Aorta (tissue), 5 donors: ENCODE results near the gene FAM76B. TPM values are rescaled to one million over a fixed set of nuclear protein-coding genes. Genes with fewer than 3 reads are reported as not detected.
"Not testable (repeated sequence)": the region's sequence is repeated elsewhere in the genome, so short reads cannot be mapped to it uniquely, and the experiment has no call there.

Experiments used
- ATAC-seq: fragments of 200-7000 bp; cut with Tn5 transposase; one replicate; pipeline ENCODE4 v1.9.1; 2022; ENCODE audit warnings: moderate library complexity; ENCODE audit not compliant: low FRiP score
- DNase-seq, 2 donors: peaks; one replicate each; pipeline ENCODE4 v3.0.0-alpha.2; 2020
- H3K27ac ChIP-seq, 2 donors: one replicate each; pipeline ENCODE4 v1.5.1; 2013; ENCODE audit warnings: low read length in 2 of 2, mild to moderate bottlenecking in 2 of 2, moderate library complexity in 2 of 2, control low read depth in 1 of 2, inconsistent platforms in 1 of 2, low read depth in 1 of 2
- H3K27me3 ChIP-seq, 2 donors: one replicate each; pipeline ENCODE4 v1.6.1; 2013; ENCODE audit warnings: control low read depth in 1 of 2, low read length in 1 of 2, mild to moderate bottlenecking in 1 of 2, moderate library complexity in 1 of 2; ENCODE audit not compliant: insufficient read depth in 2 of 2, control insufficient read depth in 1 of 2
- H3K36me3 ChIP-seq, 2 donors: one replicate each; pipeline ENCODE4 v1.6.1; 2013; ENCODE audit warnings: control low read depth in 1 of 2, low read length in 1 of 2, mild to moderate bottlenecking in 1 of 2; ENCODE audit not compliant: insufficient read depth in 2 of 2, control insufficient read depth in 1 of 2
- H3K4me1 ChIP-seq, 2 donors: one replicate each; pipeline ENCODE4 v1.6.1; 2013; ENCODE audit warnings: low read length in 2 of 2, control low read depth in 1 of 2, mild to moderate bottlenecking in 1 of 2, moderate library complexity in 1 of 2; ENCODE audit not compliant: insufficient read depth in 2 of 2, control insufficient read depth in 1 of 2
- H3K4me3 ChIP-seq, 2 donors: one replicate each; pipeline ENCODE4 v1.5.1; 2013; ENCODE audit warnings: low read length in 2 of 2, control low read depth in 1 of 2, mild to moderate bottlenecking in 1 of 2
- H3K9me3 ChIP-seq: one replicate; pipeline ENCODE4 v1.6.1; 2013; ENCODE audit warnings: mild to moderate bottlenecking, low read length; ENCODE audit not compliant: control insufficient read depth
- WGBS, 2 donors: extraction: QIAGEN DNeasy Blood & Tissue Kit; methylation state at CpG; one replicate each; pipeline ENCODE4 v1.1.7; 2013; 5-methylcytosine and 5-hydroxymethylcytosine counted together
- intact Hi-C, 2 donors: fragments of 100-400 bp; cut with DNase I; formaldehyde crosslinking; loops; one replicate each; pipeline versions ENCODE4 v1.14.2 to v1.15.0; 2022
- polyA plus RNA-seq, 2 donors: library from polyadenylated mRNA; stranded (reverse); fragments of 200-250 nt; gene quantifications; one replicate each; pipeline ENCODE4 v1.2.3, GENCODE V29; 2013
- total RNA-seq, 2 donors: library from RNA; stranded (reverse); fragmentation: NEBNext Ultra II Directional; extraction: Animal tissue kit (Norgen Biotek cat#: 25700); gene quantifications; one replicate each; pipeline ENCODE4 v1.2.1, GENCODE V29; 2021
- donor health status: healthy with polysubstance abuse.
- donor health status: Bipolar disorder and iron deficiency.
- donor health status: DM: no; HTN: no; CAD: no.
- donor health status: DM: no; HTN: no; CAD: no.
- donor health status: DM: yes; HTN: yes; CAD: no.

The FAM76B gene
- total and polyA plus RNA-seq, 4 donors = 6.9 to 33.4 (median 22.4) TPM

DNA sequence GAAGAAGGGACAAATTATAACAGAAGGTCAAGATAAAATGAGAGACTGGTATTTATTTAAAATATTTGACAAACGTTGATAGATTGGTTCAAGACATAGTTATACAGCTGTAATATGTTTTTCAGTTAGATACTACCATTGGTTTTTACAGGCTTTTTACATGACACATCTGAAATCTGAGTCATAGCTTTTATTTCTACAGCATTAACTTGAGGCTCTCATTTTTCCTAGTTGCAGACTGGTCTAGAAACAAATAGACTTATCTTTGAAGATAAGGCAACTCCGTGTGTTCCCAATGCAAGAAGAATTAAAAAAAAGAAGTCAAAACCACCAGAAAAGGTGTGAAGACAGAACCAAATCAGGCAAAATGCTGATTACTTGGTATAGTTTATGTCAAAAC lies 32.1 kb upstream of the FAM76B start:
- intact Hi-C loops = no loop called here
- H3K36me3 ChIP-seq = peaks cover 0 to 4% of the 10 kb centered on the region in 2 donors
- WGBS, 2 donors = 18 to 20% methylated on average over 2 of the region's 2 CpGs
- H3K9me3 ChIP-seq = no peaks in the 10 kb centered on the region
- H3K4me1 ChIP-seq = no peaks in the 10 kb centered on the region
- no peak overlapping the region for H3K4me3 ChIP-seq
- DNase-seq (no peak), ATAC-seq (no peak)
- no peak overlapping the region for H3K27ac ChIP-seq
- no peaks in the 10 kb centered on the region for H3K27me3 ChIP-seq

GRCh38 chr11:95816037-95816436 lies 26.5 kb upstream of the FAM76B start:
- ATAC-seq (no peak), DNase-seq (no peak)
- Histone ChIP-seq H3K27me3 (no peaks in the 10 kb centered on the region), H3K9me3 (no peaks in the 10 kb centered on the region), H3K27ac (no peak overlapping the region), H3K4me3 (no peak overlapping the region), H3K36me3 (no peaks in the 10 kb centered on the region), H3K4me1 (no peaks in the 10 kb centered on the region)
- intact Hi-C loops = no loop called here
- 96% methylated on average over 2 of the region's 2 CpGs for WGBS, 2 donors

- intact Hi-C loops, H3K9me3 ChIP-seq, DNase-seq, H3K4me3 ChIP-seq, H3K27me3 ChIP-seq, H3K4me1 ChIP-seq, H3K27ac ChIP-seq, H3K36me3 ChIP-seq, ATAC-seq: not testable (repeated sequence)
- 98% methylated on average over 4 of the region's 4 CpGs for WGBS, 2 donors
Observed at GRCh38 chr11:95811052-95811451, 21.5 kb upstream of the FAM76B start.

DNA sequence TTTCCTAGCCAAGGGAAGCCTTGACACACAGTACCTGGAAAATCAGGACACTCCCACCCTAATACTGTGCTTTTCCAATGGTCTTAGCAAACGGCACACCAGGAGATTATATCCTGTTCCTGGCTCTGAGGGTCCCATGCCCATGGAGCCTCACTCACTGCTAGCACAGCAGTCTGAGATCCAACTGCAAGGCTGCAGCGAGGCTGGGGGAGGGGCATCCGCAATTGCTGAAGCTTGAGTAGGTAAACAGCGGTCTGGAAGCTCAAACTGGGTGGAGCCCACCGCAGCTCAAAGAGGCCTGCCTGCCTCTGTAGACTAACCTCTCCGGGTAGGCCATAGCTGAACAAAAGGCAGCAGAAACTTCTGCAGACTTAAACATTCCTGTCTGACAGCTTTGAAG lies 16.9 kb upstream of the FAM76B start:
- H3K4me1 ChIP-seq, intact Hi-C loops, H3K4me3 ChIP-seq, H3K27me3 ChIP-seq, H3K27ac ChIP-seq, H3K36me3 ChIP-seq, H3K9me3 ChIP-seq, ATAC-seq: not testable (repeated sequence)
- DNase-seq = peak in 1 of 2 donors; percentile 42
- 98% methylated on average over 6 of the region's 6 CpGs for WGBS, 2 donors

DNA sequence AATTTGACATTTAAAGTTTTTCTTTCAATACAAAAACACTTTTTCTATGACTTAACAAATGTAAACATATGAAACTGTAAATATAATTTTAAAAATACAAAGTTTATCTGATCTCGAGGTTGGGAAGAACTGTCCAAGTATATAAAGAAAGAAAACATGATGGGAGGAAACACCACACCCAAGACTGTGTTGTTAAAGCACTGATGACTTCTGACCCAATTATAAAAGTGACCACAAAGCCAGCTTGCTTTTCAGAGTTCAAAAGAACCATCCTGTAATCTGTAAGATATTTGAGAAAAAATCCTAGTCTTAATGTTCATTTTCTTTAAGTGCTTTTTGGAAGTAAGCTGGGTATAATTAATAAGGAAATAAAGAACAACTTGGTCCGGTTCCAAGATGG lies 16.3 kb upstream of the FAM76B start:
- DNase-seq = no peak
- WGBS, 2 donors = 89 to 98% methylated on average over 2 of the region's 2 CpGs
- no peak overlapping the region for H3K27ac ChIP-seq
- H3K36me3 ChIP-seq = peaks cover 0 to 3% of the 10 kb centered on the region in 2 donors
- no peaks in the 10 kb centered on the region for H3K27me3 ChIP-seq
- intact Hi-C loops = no loop called here
- no peaks in the 10 kb centered on the region for H3K9me3 ChIP-seq
- no peak overlapping the region for H3K4me3 ChIP-seq
- H3K4me1 ChIP-seq = no peaks in the 10 kb centered on the region
- no peak for ATAC-seq

DNA sequence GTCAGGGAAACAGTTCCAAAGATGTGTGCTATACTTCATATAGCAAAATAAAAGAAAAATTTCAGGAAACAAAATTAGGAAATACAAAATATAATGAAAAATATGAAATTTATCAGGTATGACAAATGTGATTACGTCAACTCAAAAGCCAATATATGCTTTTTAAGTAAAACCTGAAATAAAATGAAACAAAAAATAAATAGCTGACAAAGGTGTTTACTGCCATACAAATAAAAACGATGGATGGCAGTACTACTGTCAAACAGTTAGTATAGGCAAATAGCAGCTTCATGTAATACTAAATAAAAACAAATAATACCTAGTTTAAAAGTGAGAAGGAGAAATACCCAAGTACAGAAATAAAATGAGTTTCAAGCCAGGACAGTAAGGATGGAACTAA lies 14.4 kb upstream of the FAM76B start:
- Histone ChIP-seq H3K27me3 (no peaks in the 10 kb centered on the region), H3K9me3 (no peaks in the 10 kb centered on the region), H3K36me3 (peaks cover 0 to 6% of the 10 kb centered on the region in 2 donors), H3K4me1 (no peaks in the 10 kb centered on the region), H3K4me3 (no peak overlapping the region), H3K27ac (no peak overlapping the region)
- DNase-seq (no peak), ATAC-seq (no peak)
- intact Hi-C loops = no loop called here
- WGBS, 2 donors = 96 to 97% methylated on average over 2 of the region's 2 CpGs

GRCh38 chr11:95802806-95803205 lies 13.2 kb upstream of the FAM76B start:
- intact Hi-C loops = no loop called here
- peaks cover 0 to 6% of the 10 kb centered on the region in 2 donors for H3K36me3 ChIP-seq

DNA sequence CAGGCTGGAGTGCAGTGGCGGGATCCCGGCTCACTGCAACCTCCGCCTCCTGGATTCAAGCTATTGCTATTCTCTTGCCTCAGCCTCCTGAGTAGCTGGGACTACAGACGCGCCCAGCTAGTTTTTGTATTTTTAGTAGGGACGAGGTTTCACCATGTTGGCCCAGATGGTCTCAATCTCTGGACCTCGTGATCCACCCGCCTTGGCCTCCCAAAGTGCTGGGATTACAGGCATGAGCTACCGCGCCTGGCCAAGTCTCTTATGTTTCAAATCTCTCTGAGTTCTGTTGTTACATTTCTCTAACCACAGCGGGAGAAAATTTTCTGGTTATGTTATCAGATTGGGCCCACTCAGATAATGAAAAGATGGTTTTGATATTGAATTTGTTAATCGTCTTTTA lies 10.9 kb upstream of the FAM76B start:
- no peaks in the 10 kb centered on the region for H3K4me1 ChIP-seq
- no peak overlapping the region for H3K27ac ChIP-seq
- no peaks in the 10 kb centered on the region for H3K9me3 ChIP-seq
- H3K27me3 ChIP-seq = no peaks in the 10 kb centered on the region
- intact Hi-C loops = no loop called here
- no peak overlapping the region for H3K4me3 ChIP-seq
- peaks cover 0 to 6% of the 10 kb centered on the region in 2 donors for H3K36me3 ChIP-seq
- DNase-seq (no peak), ATAC-seq (no peak)
- 93 to 94% methylated on average over 12 of the region's 12 CpGs for WGBS, 2 donors

More at GRCh38 chr11:95802806-95803205, 13.2 kb upstream of the FAM76B start:
- Histone ChIP-seq H3K4me3 (no peak overlapping the region), H3K27me3 (no peaks in the 10 kb centered on the region), H3K27ac (no peak overlapping the region), H3K4me1 (no peaks in the 10 kb centered on the region), H3K9me3 (no peaks in the 10 kb centered on the region)
- ATAC-seq (no peak), DNase-seq (no peak)
- 90 to 100% methylated on average over 1 of the region's 1 CpG for WGBS, 2 donors

GRCh38 chr11:95799546-95799945 lies 10.0 kb upstream of the FAM76B start:
- ATAC-seq (no peak), DNase-seq (no peak)
- Histone ChIP-seq H3K27ac (no peak overlapping the region), H3K27me3 (no peaks in the 10 kb centered on the region), H3K36me3 (peaks cover 0 to 6% of the 10 kb centered on the region in 2 donors), H3K4me1 (no peaks in the 10 kb centered on the region), H3K4me3 (no peak overlapping the region), H3K9me3 (no peaks in the 10 kb centered on the region)
- 73 to 87% methylated on average over 1 of the region's 1 CpG for WGBS, 2 donors
- intact Hi-C loops = no loop called here
